H9 (cell line): Measurements from ENCODE around the gene EPHB3. TPM values are rescaled to one million over a fixed set of nuclear protein-coding genes. Genes with fewer than 3 reads are reported as not detected.

Source experiments
- DNase-seq: peaks from one replicate; pipeline ENCODE4 v3.0.0-alpha.2; 2017
- H2AFZ ChIP-seq: one replicate; pipeline ENCODE4 v1.6.1; 2013; ENCODE audit warnings: mild to moderate bottlenecking, low read length, control low read depth, moderate library complexity
- H2AK5ac ChIP-seq: 2 replicates; pipeline ENCODE4 v1.6.1; 2013; ENCODE audit warnings: low read length, control low read depth, mixed read lengths; ENCODE audit not compliant: insufficient read length
- H2BK120ac ChIP-seq: one replicate; pipeline ENCODE4 v1.6.1; 2013; ENCODE audit warnings: low read depth, mild to moderate bottlenecking, low read length, control low read depth, inconsistent platforms; ENCODE audit not compliant: poor library complexity, severe bottlenecking
- H2BK12ac ChIP-seq: 2 replicates; pipeline ENCODE4 v1.6.1; 2013; ENCODE audit warnings: low read length, control low read depth, mixed read lengths, low read depth; ENCODE audit not compliant: insufficient read length
- H2BK15ac ChIP-seq: 2 replicates; pipeline ENCODE4 v1.6.1; 2013; ENCODE audit warnings: low read depth, low read length, control low read depth
- H2BK20ac ChIP-seq: one replicate; pipeline ENCODE4 v1.6.1; 2013; ENCODE audit warnings: low read depth, mild to moderate bottlenecking, low read length, control low read depth, inconsistent platforms; ENCODE audit not compliant: poor library complexity, severe bottlenecking
- H2BK5ac ChIP-seq: 2 replicates; pipeline ENCODE4 v1.6.1; 2013; ENCODE audit warnings: low read length, control low read depth, mixed read lengths; ENCODE audit not compliant: insufficient read length
- H3K14ac ChIP-seq: 2 replicates; pipeline ENCODE4 v1.6.1; 2013; ENCODE audit warnings: low read length, control low read depth; ENCODE audit not compliant: insufficient read depth
- H3K18ac ChIP-seq: 2 replicates; pipeline ENCODE4 v1.6.1; 2013; ENCODE audit warnings: low read depth, mild to moderate bottlenecking, mixed read lengths, low read length, control low read depth; ENCODE audit not compliant: insufficient read length
- H3K23ac ChIP-seq: 2 replicates; pipeline ENCODE4 v1.6.1; 2013; ENCODE audit warnings: low read length, control low read depth, mixed read lengths, low read depth; ENCODE audit not compliant: insufficient read length
- H3K23me2 ChIP-seq: 2 replicates; pipeline ENCODE4 v1.6.1; 2013; ENCODE audit warnings: low read depth, mild to moderate bottlenecking, mixed read lengths, low read length, control low read depth; ENCODE audit not compliant: insufficient read length, poor library complexity, severe bottlenecking
- H3K27ac ChIP-seq: 2 replicates; pipeline ENCODE4 v1.5.1; 2013; ENCODE audit warnings: low read length, control low read depth, mixed read lengths, low read depth; ENCODE audit not compliant: insufficient read length
- H3K27me3 ChIP-seq: 2 replicates; pipeline ENCODE4 v1.6.1; 2013; ENCODE audit warnings: low read length, control low read depth, inconsistent platforms; ENCODE audit not compliant: insufficient read depth
- H3K4ac ChIP-seq: 2 replicates; pipeline ENCODE4 v1.6.1; 2013; ENCODE audit warnings: low read depth, mild to moderate bottlenecking, control low read depth, inconsistent platforms, low read length, moderate library complexity
- H3K4me1 ChIP-seq: 2 replicates; pipeline ENCODE4 v1.6.1; 2013; ENCODE audit warnings: low read length, control low read depth, inconsistent platforms; ENCODE audit not compliant: insufficient read depth
- H3K4me2 ChIP-seq: 2 replicates; pipeline ENCODE4 v1.6.1; 2013; ENCODE audit warnings: low read length, control low read depth, mixed read lengths; ENCODE audit not compliant: insufficient read length, insufficient read depth
- H3K56ac ChIP-seq: 2 replicates; pipeline ENCODE4 v1.6.1; 2013; ENCODE audit warnings: low read depth, mild to moderate bottlenecking, mixed read lengths, low read length, control low read depth; ENCODE audit not compliant: insufficient read length
- H3K79me1 ChIP-seq: 2 replicates; pipeline ENCODE4 v1.6.1; 2013; ENCODE audit warnings: low read depth, mild to moderate bottlenecking, moderate library complexity, low read length, control low read depth, inconsistent platforms; ENCODE audit not compliant: insufficient read depth, poor library complexity, severe bottlenecking
- H3K79me2 ChIP-seq: 2 replicates; pipeline ENCODE4 v1.6.1; 2013; ENCODE audit warnings: low read length, control low read depth, inconsistent platforms; ENCODE audit not compliant: insufficient read depth
- H3K9ac ChIP-seq: 2 replicates; pipeline ENCODE4 v1.6.1; 2013; ENCODE audit warnings: low read length, control low read depth, mixed read lengths; ENCODE audit not compliant: insufficient read length; ENCODE audit errors: extremely low read depth
- H3K9me3 ChIP-seq: one replicate; pipeline ENCODE4 v1.6.1; 2013; ENCODE audit warnings: low read depth, low read length, inconsistent platforms; ENCODE audit not compliant: control insufficient read depth
- H3T11ph ChIP-seq: one replicate; pipeline ENCODE4 v1.6.1; 2013; ENCODE audit warnings: mild to moderate bottlenecking, low read length, control low read depth, inconsistent platforms
- H4K20me1 ChIP-seq: one replicate; pipeline ENCODE4 v1.6.1; 2013; ENCODE audit not compliant: control insufficient read depth, insufficient read length, insufficient read depth
- H4K5ac ChIP-seq: 2 replicates; pipeline ENCODE4 v1.6.1; 2013; ENCODE audit warnings: low read depth, mild to moderate bottlenecking, mixed read lengths, low read length, control low read depth; ENCODE audit not compliant: insufficient read length
- H4K8ac ChIP-seq: replicated peaks from 2 replicates; pipeline ENCODE4 v1.6.1; 2013; ENCODE audit warnings: low read length, control low read depth, mixed read lengths, low read depth; ENCODE audit not compliant: insufficient read length
- H4K91ac ChIP-seq: 2 replicates; pipeline ENCODE4 v1.6.1; 2013; ENCODE audit warnings: low read depth, mild to moderate bottlenecking, moderate library complexity, mixed read lengths, low read length, control low read depth; ENCODE audit not compliant: insufficient read length
- H3K27ac Mint-ChIP-seq, 3 experiments: 2 replicates in 2 of 3; 3 replicates in 1 of 3; pipeline ENCODE4 v1.8.0; 2020 to 2021; ENCODE audit warnings: mixed read lengths in 3 of 3, mild to moderate bottlenecking in 1 of 3, moderate library complexity in 1 of 3
- H3K27me3 Mint-ChIP-seq: 2 replicates; pipeline ENCODE4 v1.8.0; 2021; ENCODE audit warnings: low read depth, mild to moderate bottlenecking, moderate library complexity, mixed read lengths
- H3K36me3 Mint-ChIP-seq, 3 experiments: 2 replicates in 2 of 3; 3 replicates in 1 of 3; pipeline ENCODE4 v1.8.0; 2020 to 2021; ENCODE audit warnings: low read depth in 3 of 3, mixed read lengths in 3 of 3; ENCODE audit not compliant: insufficient read depth in 1 of 3
- H3K4me1 Mint-ChIP-seq, 2 experiments: 2 replicates each; pipeline ENCODE4 v1.8.0; 2020; ENCODE audit warnings: mixed read lengths in 2 of 2
- H3K4me3 Mint-ChIP-seq, 2 experiments: 2 replicates in 1 of 2; 3 replicates in 1 of 2; pipeline ENCODE4 v1.8.0; 2020 to 2021; ENCODE audit warnings: mild to moderate bottlenecking in 2 of 2, mixed read lengths in 2 of 2, moderate library complexity in 1 of 2
- H3K9me3 Mint-ChIP-seq, 2 experiments: 2 replicates in 1 of 2; 3 replicates in 1 of 2; pipeline ENCODE4 v1.8.0; 2020; ENCODE audit warnings: mild to moderate bottlenecking in 2 of 2, mixed read lengths in 2 of 2, moderate library complexity in 1 of 2
- WGBS: extraction: QIAGEN DNeasy Blood & Tissue Kit; methylation state at CpG from one replicate; pipeline ENCODE4 v1.1.7; 2013; ENCODE audit warnings: missing lambda C conversion rate, low lambda C conversion rate, mixed read lengths; ENCODE audit not compliant: insufficient read length; ENCODE audit errors: extremely low coverage; 5-methylcytosine and 5-hydroxymethylcytosine counted together
- total RNA-seq: library from RNA; stranded (reverse); gene quantifications from 2 replicates; pipeline ENCODE4 v1.2.1, GENCODE V29; 2021
- TF ChIP-seq, protein P1 (sequence below): fragments of 200-600 bp; sonication (generic); conservative IDR thresholded peaks from 3 replicates; pipeline ENCODE4 v1.8.0; 2021; ENCODE audit warnings: antibody characterized with exemption, mild to moderate bottlenecking

EPHB3 gene
- total RNA-seq, 1 experiment from 2014 or later: 1.0 TPM

DNA sequence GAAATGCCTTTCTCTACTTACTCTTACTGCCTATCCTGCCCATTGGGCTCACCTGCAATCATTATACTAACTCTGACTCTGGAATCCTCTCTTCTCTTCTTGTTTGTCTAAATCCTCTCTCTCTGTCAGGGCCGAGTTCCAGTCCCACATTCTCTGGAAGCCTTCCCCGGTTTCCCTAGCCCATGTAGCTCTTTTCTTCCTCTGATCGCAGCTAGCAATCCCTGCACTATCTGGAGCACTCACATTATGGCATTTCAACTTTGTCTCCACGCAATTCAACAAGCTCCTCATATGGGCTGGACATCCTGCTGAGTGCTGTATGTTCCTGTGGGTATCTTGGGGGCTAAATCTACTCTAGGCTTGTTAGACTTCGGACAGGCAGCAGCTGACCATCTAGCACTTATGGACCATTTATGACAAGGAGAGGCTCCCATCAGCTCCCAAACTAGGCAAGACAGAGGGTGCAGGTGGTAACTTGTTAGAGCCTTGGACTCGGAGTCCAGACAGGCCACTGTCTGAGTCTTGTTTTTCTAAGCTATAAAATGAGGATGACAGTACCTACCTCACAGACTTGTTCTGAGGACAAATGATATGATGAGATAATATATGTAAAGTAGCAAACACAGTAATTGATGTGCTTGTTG, 58.3 kb downstream of the EPHB3 start:
- H3K4me1 ChIP-seq: no peaks in the 10 kb centered on the region
- H3K79me1 ChIP-seq: no peaks in the 10 kb centered on the region
- no peak overlapping the region for H3K14ac ChIP-seq
- no peaks in the 10 kb centered on the region for H3K23me2 ChIP-seq
- H3K9ac ChIP-seq: no peak overlapping the region
- no peak overlapping the region for H3K23ac ChIP-seq
- H3K18ac ChIP-seq: no peak overlapping the region
- no peak overlapping the region for H3T11ph ChIP-seq
- no peak overlapping the region for H2BK12ac ChIP-seq
- no peak overlapping the region for H2AK5ac ChIP-seq
- H3K56ac ChIP-seq: no peak overlapping the region
- H2BK15ac ChIP-seq: no peak overlapping the region
- no peak overlapping the region for H4K8ac ChIP-seq
- no peak overlapping the region for H2BK5ac ChIP-seq
- TF ChIP-seq, protein P1, sequence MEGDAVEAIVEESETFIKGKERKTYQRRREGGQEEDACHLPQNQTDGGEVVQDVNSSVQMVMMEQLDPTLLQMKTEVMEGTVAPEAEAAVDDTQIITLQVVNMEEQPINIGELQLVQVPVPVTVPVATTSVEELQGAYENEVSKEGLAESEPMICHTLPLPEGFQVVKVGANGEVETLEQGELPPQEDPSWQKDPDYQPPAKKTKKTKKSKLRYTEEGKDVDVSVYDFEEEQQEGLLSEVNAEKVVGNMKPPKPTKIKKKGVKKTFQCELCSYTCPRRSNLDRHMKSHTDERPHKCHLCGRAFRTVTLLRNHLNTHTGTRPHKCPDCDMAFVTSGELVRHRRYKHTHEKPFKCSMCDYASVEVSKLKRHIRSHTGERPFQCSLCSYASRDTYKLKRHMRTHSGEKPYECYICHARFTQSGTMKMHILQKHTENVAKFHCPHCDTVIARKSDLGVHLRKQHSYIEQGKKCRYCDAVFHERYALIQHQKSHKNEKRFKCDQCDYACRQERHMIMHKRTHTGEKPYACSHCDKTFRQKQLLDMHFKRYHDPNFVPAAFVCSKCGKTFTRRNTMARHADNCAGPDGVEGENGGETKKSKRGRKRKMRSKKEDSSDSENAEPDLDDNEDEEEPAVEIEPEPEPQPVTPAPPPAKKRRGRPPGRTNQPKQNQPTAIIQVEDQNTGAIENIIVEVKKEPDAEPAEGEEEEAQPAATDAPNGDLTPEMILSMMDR: no peak
- H3K4me2 ChIP-seq: no peak overlapping the region
- Mint-ChIP-seq H3K4me3 (no peak overlapping the region), H3K27me3 (peaks cover 44% of the 10 kb centered on the region), H3K9me3 (no peaks in the 10 kb centered on the region), H3K27ac (no peak overlapping the region; a peak in 1 of 7 replicates), H3K4me1 (no peaks in the 10 kb centered on the region), H3K36me3 (no peaks in the 10 kb centered on the region)
- no peak overlapping the region for H3K4ac ChIP-seq
- H2AFZ ChIP-seq: no peak overlapping the region
- H2BK120ac ChIP-seq: no peak overlapping the region
- no peaks in the 10 kb centered on the region for H3K79me2 ChIP-seq
- no peak overlapping the region for H3K27ac ChIP-seq
- H4K91ac ChIP-seq: no peak overlapping the region
- H4K20me1 ChIP-seq: peaks cover 3% of the 10 kb centered on the region
- H3K9me3 ChIP-seq: no peaks in the 10 kb centered on the region
- no peak for DNase-seq
- no peak overlapping the region for H4K5ac ChIP-seq
- H3K27me3 ChIP-seq: no peaks in the 10 kb centered on the region
- H2BK20ac ChIP-seq: no peak overlapping the region
- no CpG with 5 or more reads among the region's 6 CpGs for WGBS
